MM.1S (cell line): ENCODE results near the gene CLNK.

Experiments
- DNase-seq: peaks from one replicate; pipeline ENCODE4 v3.0.0-alpha.2; 2015
- H2AFZ ChIP-seq: fragments of 300-600 bp; sonication (generic); 2 replicates; pipeline ENCODE4 v1.6.0; 2016; ENCODE audit warnings: antibody characterized with exemption, low read length
- H3F3A ChIP-seq: fragments of 300-600 bp; sonication (generic); 2 replicates; pipeline ENCODE4 v1.6.1; 2016; ENCODE audit warnings: mild to moderate bottlenecking, antibody characterized with exemption, low read length, moderate library complexity, mixed read lengths; ENCODE audit not compliant: insufficient read depth
- H3K27ac ChIP-seq: fragments of 300-600 bp; sonication (generic); 2 replicates; pipeline ENCODE4 v1.5.1; 2016; ENCODE audit warnings: mild to moderate bottlenecking, low read length
- H3K27me3 ChIP-seq: fragments of 300-600 bp; sonication (generic); replicated peaks from 2 replicates; pipeline ENCODE4 v1.6.0; 2016; ENCODE audit warnings: low read length; ENCODE audit not compliant: insufficient read depth
- H3K36me3 ChIP-seq: fragments of 300-600 bp; sonication (generic); replicated peaks from 2 replicates; pipeline ENCODE4 v1.6.1; 2016; ENCODE audit warnings: mild to moderate bottlenecking, low read length, mixed read lengths; ENCODE audit not compliant: insufficient read depth
- H3K4me1 ChIP-seq: fragments of 300-600 bp; sonication (generic); 2 replicates; pipeline ENCODE4 v1.6.1; 2016; ENCODE audit warnings: low read length, mixed read lengths
- H3K4me2 ChIP-seq: fragments of 300-600 bp; sonication (generic); 2 replicates; pipeline ENCODE4 v1.6.0; 2016; ENCODE audit warnings: low read depth, low read length
- H3K4me3 ChIP-seq: fragments of 300-600 bp; sonication (generic); 2 replicates; pipeline ENCODE4 v1.5.1; 2016; ENCODE audit warnings: low read length, mixed read lengths
- H3K79me2 ChIP-seq: fragments of 300-600 bp; sonication (generic); 2 replicates; pipeline ENCODE4 v1.6.1; 2016; ENCODE audit warnings: mixed run types, low read length, mixed read lengths
- H3K9ac ChIP-seq: fragments of 300-600 bp; sonication (generic); 2 replicates; pipeline ENCODE4 v1.6.1; 2016; ENCODE audit warnings: low read length, mixed read lengths
- H3K9me2 ChIP-seq: fragments of 300-600 bp; sonication (generic); replicated peaks from 2 replicates; pipeline ENCODE4 v1.6.1; 2016; ENCODE audit warnings: mild to moderate bottlenecking, low read length, mixed read lengths; ENCODE audit not compliant: insufficient read depth
- H3K9me3 ChIP-seq: fragments of 300-600 bp; sonication (generic); replicated peaks from 2 replicates; pipeline ENCODE4 v1.6.1; 2016; ENCODE audit warnings: mild to moderate bottlenecking, low read length, mixed read lengths; ENCODE audit not compliant: insufficient read depth
- H4K20me1 ChIP-seq: fragments of 300-600 bp; sonication (generic); 2 replicates; pipeline ENCODE4 v1.6.1; 2016; ENCODE audit warnings: mild to moderate bottlenecking, low read length, moderate library complexity, mixed read lengths; ENCODE audit not compliant: insufficient read depth
- CTCF ChIP-seq: fragments of 300-600 bp; sonication (generic); IDR thresholded peaks from 2 replicates; pipeline ENCODE4 v1.5.1; 2016; ENCODE audit warnings: antibody characterized with exemption, low read length, mixed read lengths
- EZH2 ChIP-seq: fragments of 300-600 bp; sonication (generic); optimal IDR thresholded peaks from 2 replicates; pipeline ENCODE3; 2017; ENCODE audit warnings: low read depth, mild to moderate bottlenecking, antibody characterized with exemption, low read length, mixed read lengths
- EZH2phosphoT487 ChIP-seq: fragments of 300-600 bp; sonication (generic); IDR thresholded peaks from 2 replicates; pipeline ENCODE4 v1.6.1; 2018; ENCODE audit warnings: antibody characterized with exemption, low read length

Gene CLNK

DNA sequence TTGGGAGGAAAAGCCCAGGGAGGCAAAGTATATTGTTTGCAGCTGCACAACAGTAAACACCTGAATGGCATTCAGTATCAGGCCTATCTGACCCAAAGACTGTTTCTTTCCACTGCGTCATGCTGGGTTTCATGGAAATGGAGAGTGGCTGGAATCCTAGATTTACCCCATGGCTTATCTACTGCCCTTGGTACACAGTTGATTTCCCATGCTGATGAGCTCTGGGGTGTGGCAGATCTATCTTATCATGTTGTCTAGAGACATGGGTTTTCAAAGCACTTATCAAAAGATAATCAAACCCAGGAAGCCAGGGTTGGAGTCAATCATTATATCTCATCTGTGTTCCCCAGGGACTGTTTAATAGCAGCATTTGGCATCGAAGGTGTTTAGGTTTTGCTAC is 72.1 kb downstream of the CLNK start:
- DNase-seq, result no peak
- Histone ChIP-seq H3K4me3 (no peak overlapping the region), H3K4me2 (no peak overlapping the region), H3K79me2 (no peaks in the 10 kb centered on the region), H3K27ac (no peak overlapping the region), H3F3A (no peaks in the 10 kb centered on the region), H2AFZ (no peak overlapping the region), H3K4me1 (no peaks in the 10 kb centered on the region), H3K9me2 (no peaks in the 10 kb centered on the region), H3K9ac (no peak overlapping the region), H3K27me3 (no peaks in the 10 kb centered on the region), H4K20me1 (no peaks in the 10 kb centered on the region), H3K36me3 (no peaks in the 10 kb centered on the region), H3K9me3 (no peaks in the 10 kb centered on the region)
- TF ChIP-seq EZH2phosphoT487 (no peak), EZH2 (no peak), CTCF (no peak)

DNA sequence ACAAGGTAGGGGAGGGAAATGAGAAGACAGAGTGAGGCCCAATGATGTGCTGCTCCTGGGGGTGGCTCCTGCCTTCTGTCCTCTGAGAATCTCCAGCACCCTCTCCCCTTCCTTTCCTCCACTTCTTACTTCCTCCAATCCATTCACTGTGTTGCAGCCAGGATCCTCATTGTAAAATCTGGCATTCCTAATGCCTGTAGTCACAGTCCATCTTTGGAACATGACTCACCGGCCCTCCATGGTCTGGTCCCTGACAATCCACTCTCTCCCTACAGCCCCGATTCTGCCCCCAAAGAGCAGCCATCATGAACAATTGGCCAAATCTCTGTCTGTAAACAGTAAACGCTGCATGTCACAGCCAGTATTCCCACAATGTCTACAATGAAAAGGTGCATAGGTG is 72.9 kb downstream of the CLNK start:
- H3K27ac ChIP-seq, result no peak overlapping the region
- DNase-seq, result no peak
- H3K9ac ChIP-seq, result no peak overlapping the region
- H3K9me3 ChIP-seq, result no peaks in the 10 kb centered on the region
- H3K4me2 ChIP-seq, result no peak overlapping the region
- H3K27me3 ChIP-seq, result no peaks in the 10 kb centered on the region
- no peak overlapping the region for H2AFZ ChIP-seq
- no peaks in the 10 kb centered on the region for H3K36me3 ChIP-seq
- H3F3A ChIP-seq, result no peaks in the 10 kb centered on the region
- no peaks in the 10 kb centered on the region for H3K9me2 ChIP-seq
- TF ChIP-seq EZH2 (no peak), EZH2phosphoT487 (no peak), CTCF (no peak)
- no peak overlapping the region for H3K4me3 ChIP-seq
- H3K79me2 ChIP-seq, result no peaks in the 10 kb centered on the region
- H3K4me1 ChIP-seq, result no peaks in the 10 kb centered on the region
- no peaks in the 10 kb centered on the region for H4K20me1 ChIP-seq

DNA sequence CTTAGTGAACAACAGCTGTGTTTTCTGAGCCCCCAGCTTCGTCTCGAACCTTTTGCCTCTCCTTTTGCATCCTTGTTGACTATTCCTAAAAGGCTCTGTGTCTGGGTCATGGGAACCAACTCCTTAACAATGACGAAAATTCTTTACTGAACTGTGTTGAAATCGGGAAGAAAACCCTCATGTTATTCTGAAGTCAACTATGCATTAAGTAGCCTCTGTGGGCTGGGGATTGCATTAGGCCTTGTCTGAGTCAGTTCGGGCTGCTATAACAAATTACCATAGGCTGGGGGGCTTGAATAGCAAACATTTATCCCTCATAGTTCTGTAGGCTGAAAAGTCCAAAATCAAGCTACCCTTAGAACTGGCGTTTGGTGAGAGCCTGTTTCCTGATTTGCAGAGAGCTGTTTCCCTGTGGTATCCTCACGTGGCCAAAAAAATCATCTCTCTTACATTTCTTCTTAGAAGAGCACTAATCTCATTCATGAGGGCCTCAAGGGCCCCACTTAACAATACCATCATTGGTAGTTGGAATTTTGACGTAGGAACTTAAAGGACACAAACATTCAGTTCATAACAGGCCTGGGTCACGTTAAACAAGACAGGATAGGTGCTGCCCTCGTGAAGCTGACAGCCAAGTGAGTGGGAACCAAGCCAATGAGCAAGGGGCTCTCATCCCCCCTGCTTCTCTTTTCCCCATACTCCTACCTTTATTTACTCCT is 75.9 kb downstream of the CLNK start:
- Histone ChIP-seq H3K4me1 (no peaks in the 10 kb centered on the region), H3F3A (no peaks in the 10 kb centered on the region), H3K79me2 (no peaks in the 10 kb centered on the region), H3K36me3 (no peaks in the 10 kb centered on the region), H3K9me3 (no peaks in the 10 kb centered on the region), H3K4me3 (no peak overlapping the region), H4K20me1 (no peaks in the 10 kb centered on the region), H3K9ac (no peak overlapping the region), H2AFZ (no peak overlapping the region), H3K9me2 (no peaks in the 10 kb centered on the region), H3K4me2 (no peak overlapping the region), H3K27me3 (no peaks in the 10 kb centered on the region), H3K27ac (no peak overlapping the region)
- no peak for DNase-seq
- TF ChIP-seq CTCF, result no peak
- no peak for TF ChIP-seq EZH2phosphoT487
